T-helper 1 cell (primary cell): ENCODE measurements around the gene TMEM156.

Experiments used
- DNase-seq, 5 donors: peaks; one replicate each; pipeline ENCODE4 v3.0.0-alpha.2; 2012 to 2020
- total RNA-seq, 4 donors: gene quantifications; one replicate each; lab custom pipeline; 2026; lab: John Stamatoyannopoulos, UW

TMEM156 gene, protein sequence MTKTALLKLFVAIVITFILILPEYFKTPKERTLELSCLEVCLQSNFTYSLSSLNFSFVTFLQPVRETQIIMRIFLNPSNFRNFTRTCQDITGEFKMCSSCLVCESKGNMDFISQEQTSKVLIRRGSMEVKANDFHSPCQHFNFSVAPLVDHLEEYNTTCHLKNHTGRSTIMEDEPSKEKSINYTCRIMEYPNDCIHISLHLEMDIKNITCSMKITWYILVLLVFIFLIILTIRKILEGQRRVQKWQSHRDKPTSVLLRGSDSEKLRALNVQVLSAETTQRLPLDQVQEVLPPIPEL
- 19.3 to 36.6 (median 23.2) reads per million in 4 donors for total RNA-seq

GRCh38 chr4:39032218-39033085 lies at the start of gene TMEM156:
Gene TMEM156, minus strand, starts transcription at chr4:39032409. Its CDS starts 96 bp downstream, at chr4:39032313.
- DNase-seq = peak in 1 of 5 donors; percentile 93

- no peak for DNase-seq
Observed at GRCh38 chr4:39078829-39079228, 46.6 kb upstream of the TMEM156 start.

DNA sequence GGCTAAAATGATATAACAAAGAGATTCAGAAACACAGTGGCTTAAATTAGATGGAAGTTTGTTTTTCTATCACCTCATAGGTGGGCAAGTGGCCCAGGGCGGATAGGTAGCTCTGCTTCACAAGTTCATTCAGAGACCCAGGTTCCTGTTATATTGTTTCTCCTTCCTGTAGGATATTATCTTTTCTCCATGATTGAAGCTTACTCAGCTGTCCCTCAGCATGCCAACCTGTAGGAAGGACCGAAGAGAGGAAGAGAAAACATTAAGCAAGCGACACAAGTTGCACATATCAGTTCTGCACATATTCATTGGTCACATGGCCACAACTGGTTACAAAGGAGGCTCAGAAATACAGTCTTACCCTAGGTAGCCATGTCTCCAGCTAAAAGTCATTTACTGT lies 36.7 kb upstream of the TMEM156 start:
- DNase-seq = no peak

DNA sequence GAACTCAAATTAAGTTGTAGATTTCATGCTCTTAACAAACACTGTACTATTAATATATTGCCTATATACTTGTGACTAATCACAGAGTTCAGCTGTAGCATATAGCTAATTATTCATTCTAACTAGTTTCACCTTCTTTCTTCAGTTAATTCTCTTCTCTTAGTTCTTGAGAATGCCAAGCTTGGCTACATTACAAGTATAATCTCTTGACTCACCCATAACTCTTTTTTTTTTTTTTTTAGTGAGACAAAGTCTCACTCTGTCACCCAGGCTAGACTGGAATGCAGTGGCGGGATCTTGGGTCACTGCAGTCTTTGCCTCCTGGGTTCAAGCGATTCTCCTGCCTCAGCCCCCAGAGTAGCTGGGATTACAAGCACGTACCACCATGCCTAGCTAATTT lies 35.2 kb upstream of the TMEM156 start:
- DNase-seq = no peak

GRCh38 chr4:39067031-39067430 lies 34.8 kb upstream of the TMEM156 start:
- DNase-seq = no peak

DNA sequence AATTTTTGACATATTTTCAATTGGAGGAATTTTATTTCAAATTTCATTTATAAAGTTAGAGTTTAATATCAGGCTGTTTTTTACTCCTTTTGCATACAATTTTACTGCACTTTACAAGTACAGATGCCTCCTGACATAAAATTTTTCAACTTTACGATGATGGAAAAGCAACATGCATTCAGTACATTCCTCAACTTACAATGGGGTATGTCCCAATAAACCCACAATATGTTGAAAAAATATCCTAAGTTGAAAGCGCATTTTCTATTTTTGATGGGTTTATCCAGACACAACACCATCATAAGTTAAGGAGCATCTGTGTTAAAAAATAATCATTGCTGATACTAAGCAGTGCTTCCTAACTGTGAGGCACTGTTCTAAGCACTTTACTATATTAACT lies 34.2 kb upstream of the TMEM156 start:
- DNase-seq = no peak

DNA sequence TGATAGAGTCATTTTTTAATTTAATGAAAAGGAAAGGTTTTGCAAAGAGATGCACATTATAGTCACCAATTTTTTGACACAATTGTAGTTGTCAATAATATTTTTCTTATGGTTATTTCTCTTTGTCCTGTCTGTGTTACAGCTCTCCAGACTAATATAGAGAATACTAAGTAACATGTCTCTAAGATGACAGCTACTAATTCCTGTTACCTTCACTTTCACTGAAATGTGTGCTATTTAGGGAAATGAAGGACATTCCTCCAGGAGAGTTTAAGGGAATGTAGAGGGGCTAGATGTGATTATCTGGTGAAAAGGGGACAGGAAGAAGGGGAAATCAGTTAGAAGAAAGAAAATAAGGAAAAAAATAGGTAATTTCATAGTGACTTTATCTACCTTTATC lies 31.2 kb upstream of the TMEM156 start:
- DNase-seq = no peak

- DNase-seq = no peak
Observed at GRCh38 chr4:39062770-39063097, 30.5 kb upstream of the TMEM156 start.

GRCh38 chr4:39062094-39062769 lies 30.0 kb upstream of the TMEM156 start, which contains the start of gene KLHL5:
Gene KLHL5, plus strand, starts transcription at chr4:39062232. Its CDS starts 421 bp downstream, at chr4:39062653.
- no peak for DNase-seq

GRCh38 chr4:39061457-39061856 lies 29.2 kb upstream of the TMEM156 start:
- DNase-seq = no peak

DNA sequence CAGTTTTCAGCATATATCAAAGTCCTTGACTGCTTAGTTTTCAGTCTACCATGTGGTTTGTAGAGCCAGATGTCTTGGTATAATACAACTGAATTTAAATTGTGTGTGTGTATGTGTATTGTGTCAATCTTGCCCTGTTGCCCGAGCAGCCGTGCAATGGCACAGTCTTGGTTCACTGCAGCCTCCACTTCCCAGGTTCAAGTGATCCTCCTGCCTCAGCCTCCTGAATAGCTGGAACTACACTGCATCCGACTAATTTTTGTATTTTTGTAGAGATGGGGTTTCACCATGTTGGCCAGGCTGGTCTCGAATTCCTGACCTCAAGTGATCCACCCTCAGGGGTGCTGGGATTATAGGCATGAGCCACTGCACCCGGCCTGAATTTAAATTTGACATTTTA lies 23.8 kb upstream of the TMEM156 start:
- no peak for DNase-seq

DNA sequence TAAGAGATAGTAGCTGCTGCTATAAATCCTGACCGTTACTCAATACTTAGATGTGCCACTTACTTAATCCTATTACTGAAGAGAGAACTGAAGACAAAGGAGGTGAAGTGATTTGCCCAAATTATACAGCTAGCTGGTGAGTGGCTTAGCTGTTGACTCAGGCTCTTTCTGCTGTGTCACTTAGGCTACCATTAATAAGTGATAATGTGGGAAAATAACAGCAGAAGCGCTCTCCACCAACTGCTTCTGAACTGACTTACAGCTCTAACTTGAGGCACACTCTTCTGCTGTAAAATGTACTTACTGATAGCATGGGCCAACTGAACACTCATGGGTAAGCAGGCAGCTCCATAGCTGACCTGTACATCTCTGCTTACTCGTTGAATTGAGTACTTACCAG lies 22.3 kb upstream of the TMEM156 start:
- DNase-seq = no peak

DNA sequence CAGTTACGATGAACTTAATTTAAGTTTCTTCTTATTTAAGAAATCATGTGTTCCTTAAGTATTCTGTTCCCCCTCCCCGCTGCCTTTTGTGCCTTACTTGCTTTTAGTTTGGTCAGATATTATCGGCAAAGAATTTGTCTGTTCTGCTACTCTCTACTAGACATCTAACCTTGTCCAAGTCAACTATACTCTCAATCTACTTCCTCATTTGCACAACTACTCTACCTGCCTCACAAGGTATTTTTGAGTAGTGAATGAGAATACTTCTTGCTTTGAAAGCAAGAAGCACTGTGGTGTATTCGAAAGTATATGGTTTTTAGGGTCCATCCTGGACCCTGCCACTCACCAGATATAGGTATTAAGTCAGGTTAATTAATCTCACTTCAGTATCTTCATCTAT lies 21.8 kb upstream of the TMEM156 start:
- no peak for DNase-seq

DNA sequence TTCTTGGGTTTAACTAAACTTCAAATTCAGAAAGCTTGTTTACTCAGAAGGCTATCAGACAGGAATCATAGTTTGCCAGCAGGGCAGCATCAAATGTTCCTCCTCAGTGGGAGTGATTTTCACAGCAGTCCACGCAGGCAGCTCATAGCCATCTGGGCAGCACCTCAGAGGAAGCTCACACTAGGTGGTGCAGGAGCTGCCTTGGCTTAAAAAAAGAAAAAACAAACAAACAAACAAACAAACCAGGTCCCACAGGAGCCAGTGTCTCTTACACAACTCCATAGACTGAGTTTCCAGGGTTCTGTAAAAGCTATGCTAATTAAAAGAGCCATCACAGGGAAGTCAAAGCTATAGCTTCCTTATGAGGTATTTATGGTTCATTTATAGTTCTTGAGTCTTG lies 19.3 kb upstream of the TMEM156 start:
- DNase-seq = no peak

DNA sequence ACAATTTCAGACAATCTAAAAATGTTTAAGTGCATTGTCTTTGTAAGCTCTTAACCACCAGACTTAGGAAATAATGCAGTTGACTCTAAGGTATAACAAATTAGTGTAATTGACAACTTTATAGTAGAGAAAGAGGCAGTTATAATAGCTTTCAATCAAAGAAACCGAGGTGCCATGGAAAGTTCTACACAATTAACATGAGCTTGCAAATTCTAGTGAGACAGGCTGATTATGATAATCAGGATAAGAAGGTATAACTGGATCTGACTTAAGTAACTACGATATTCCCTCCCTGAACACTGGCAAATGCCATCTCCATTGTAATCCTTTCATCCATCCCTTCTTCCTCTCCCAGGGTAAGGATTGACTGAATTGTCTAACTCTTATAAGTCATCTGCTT lies 18.4 kb upstream of the TMEM156 start:
- DNase-seq = no peak

DNA sequence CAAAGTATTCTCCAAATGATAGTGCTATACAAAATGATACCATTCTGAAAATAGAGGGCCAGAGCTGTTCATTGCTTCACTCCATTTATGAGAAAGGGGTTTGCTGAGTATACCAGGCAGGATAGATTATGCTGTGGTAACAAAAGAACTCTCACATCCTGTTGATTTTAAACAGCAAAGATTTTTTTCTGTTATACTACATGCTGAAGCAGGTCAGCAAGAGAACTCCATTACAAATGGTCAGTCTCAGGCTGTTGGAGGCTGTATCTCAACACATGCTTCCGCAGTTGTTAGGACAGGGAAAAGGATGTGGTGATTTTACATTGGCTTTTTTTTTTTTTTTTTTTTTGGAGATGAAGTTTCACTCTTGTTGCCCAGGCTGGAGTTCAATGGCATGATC lies 16.1 kb upstream of the TMEM156 start:
- peak in 1 of 5 donors; percentile 70 for DNase-seq

GRCh38 chr4:39047681-39048080 lies 15.5 kb upstream of the TMEM156 start:
- DNase-seq = no peak

DNA sequence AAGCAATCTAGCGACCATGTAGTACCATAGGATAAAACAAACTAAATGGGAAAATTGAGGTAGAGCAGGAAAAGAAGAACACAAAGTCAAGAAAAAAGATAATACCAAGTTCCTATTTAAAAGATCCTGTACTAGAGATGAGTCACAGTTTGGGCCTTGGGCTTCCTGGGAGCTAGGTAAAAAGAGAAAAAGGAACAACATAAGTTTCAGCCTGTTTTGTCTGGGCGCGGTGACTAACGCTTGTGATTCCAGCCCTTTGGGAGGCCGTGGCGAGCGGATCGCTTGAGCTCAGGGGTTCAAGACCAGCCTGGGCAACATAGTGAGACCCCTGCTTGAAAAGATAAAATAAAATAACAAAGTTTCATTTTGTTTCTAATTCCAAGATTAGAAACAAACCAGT lies 14.0 kb upstream of the TMEM156 start:
- no peak for DNase-seq

DNA sequence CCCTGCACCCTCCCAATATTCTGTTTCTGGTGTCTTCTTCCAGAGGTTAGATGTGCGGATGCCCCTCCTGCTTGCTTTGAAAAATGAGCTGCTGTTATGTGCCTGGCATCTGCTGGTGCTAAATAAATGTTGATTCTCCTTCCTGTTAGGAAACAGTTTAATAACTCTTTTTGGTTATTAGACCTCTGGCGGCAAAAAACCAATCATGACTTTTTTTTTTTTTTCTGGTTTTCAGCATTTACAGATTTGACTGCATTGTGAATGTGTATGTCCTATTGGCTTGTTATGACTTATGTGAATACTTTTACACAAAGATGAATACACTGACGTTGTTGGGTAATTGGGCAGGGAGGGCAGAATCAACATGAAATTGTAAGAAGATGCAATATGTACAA lies 13.6 kb upstream of the TMEM156 start:
- DNase-seq = peak in 3 of 5 donors; percentile 20 to 59 (median 25)

DNA sequence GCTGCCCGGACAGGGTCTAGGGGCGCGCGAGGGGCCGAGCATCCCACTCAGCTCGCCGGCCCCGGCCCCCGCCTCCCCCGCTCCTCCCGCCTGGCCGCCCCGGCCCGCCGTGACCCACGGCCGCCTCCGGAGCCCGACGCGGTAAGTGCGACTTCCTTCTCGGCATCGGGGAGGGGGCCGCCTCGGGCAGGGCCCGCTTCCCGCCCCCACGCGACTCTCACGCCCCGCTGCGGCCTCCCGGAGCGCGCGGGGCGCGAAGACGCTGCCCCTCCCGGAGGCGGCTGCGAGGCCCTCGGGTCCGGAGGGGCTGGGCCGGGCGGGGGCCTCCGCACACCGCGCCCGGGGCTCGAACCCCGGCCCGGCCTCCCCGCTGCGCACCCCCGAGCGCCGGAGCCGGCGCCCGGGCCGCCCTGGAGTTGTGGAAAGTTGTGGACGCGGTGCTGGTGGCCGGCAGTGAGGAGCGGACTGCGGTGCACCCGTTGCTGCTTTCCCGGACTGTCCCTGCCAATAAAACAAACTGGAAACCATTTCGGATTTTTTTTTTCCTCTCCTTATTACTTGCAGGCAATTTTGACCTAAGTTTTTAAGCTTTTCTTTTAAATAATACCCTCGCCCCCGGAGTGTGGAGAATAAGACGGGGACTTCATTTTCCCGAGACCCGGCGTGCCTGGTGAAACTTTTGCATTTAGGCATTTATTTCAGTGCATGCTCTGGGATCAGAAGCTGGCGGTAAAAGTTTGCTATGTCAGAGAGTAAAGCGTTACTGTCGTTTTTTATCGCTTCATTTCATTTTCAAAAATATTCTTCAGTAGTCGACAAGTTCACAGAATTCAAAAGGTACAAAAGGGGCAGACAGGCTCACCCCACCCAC lies 13.0 kb upstream of the TMEM156 start:
- peak in 2 of 5 donors; percentile 16 to 51 for DNase-seq

GRCh38 chr4:39044364-39044955 lies 12.3 kb upstream of the TMEM156 start:
- peak; percentile 94 to 98 (median 95) for DNase-seq

- DNase-seq = peak in 1 of 5 donors; percentile 16
Observed at GRCh38 chr4:39043861-39044363, 11.7 kb upstream of the TMEM156 start.
